OCI-LY3 (cell line): ENCODE measurements around the gene SECISBP2.

Source experiments
- H2AFZ ChIP-seq: fragments of 200-600, 300-600 bp; shearing (Covaris generic); 2 replicates; pipeline ENCODE4 v1.6.0; 2014; ENCODE audit warnings: antibody characterized with exemption, low read depth, low read length
- H3K27ac ChIP-seq: fragments of 200-600, 300-600 bp; sonication (generic); 2 replicates; pipeline ENCODE4 v1.5.1; 2014; ENCODE audit warnings: mild to moderate bottlenecking, low read length, moderate library complexity, mixed read lengths
- H3K27me3 ChIP-seq: fragments of 200-600, 300-600 bp; sonication (generic); 2 replicates; pipeline ENCODE4 v1.6.1; 2014; ENCODE audit warnings: low read depth, low read length, mixed read lengths
- H3K36me3 ChIP-seq: fragments of 200-600, 300-600 bp; sonication (generic); replicated peaks from 2 replicates; pipeline ENCODE3; 2014; ENCODE audit warnings: low read depth, low read length, mixed read lengths
- H3K4me1 ChIP-seq: fragments of 300-600, 200-600 bp; sonication (generic); 2 replicates; pipeline ENCODE4 v1.6.1; 2014; ENCODE audit warnings: low read length, mixed read lengths
- H3K4me2 ChIP-seq: fragments of 200-600, 300-600 bp; sonication (generic); 2 replicates; pipeline ENCODE4 v1.6.1; 2014; ENCODE audit warnings: low read length, mixed read lengths
- H3K4me3 ChIP-seq: fragments of 300-600, 200-600 bp; sonication (generic); 2 replicates; pipeline ENCODE4 v1.5.1; 2014; ENCODE audit warnings: antibody characterized with exemption, mild to moderate bottlenecking, low read length, moderate library complexity
- H3K79me2 ChIP-seq: fragments of 300-600, 200-600 bp; shearing (Covaris generic); 2 replicates; pipeline ENCODE4 v1.6.1; 2014; ENCODE audit warnings: mild to moderate bottlenecking, low read length, mixed read lengths
- H3K9ac ChIP-seq: fragments of 300-600, 200-600 bp; shearing (Covaris generic); 2 replicates; pipeline ENCODE4 v1.6.0; 2014; ENCODE audit warnings: mild to moderate bottlenecking, low read length, moderate library complexity
- H3K9me3 ChIP-seq: fragments of 200-600, 300-600 bp; shearing (Covaris generic); 2 replicates; pipeline ENCODE4 v1.6.1; 2014; ENCODE audit warnings: low read length, mixed read lengths; ENCODE audit not compliant: insufficient read depth
- H4K20me1 ChIP-seq: fragments of 200-600, 300-600 bp; sonication (generic); 2 replicates; pipeline ENCODE4 v1.6.1; 2016; ENCODE audit warnings: low read length, mixed read lengths; ENCODE audit not compliant: insufficient read depth
- CTCF ChIP-seq: fragments of 200-600, 300-600 bp; sonication (generic); IDR thresholded peaks from 2 replicates; pipeline ENCODE4 v1.5.1; 2014; ENCODE audit warnings: antibody characterized with exemption, low read length, low read depth
- EZH2phosphoT487 ChIP-seq: fragments of 200-600 bp; shearing (Covaris generic); IDR thresholded peaks from 2 replicates; pipeline ENCODE4 v1.6.1; 2018; ENCODE audit warnings: antibody characterized with exemption, mixed run types, low read depth

Gene SECISBP2

GRCh38 chr9:89361031-89361430 is 42.7 kb downstream of the SECISBP2 start:
- Histone ChIP-seq H4K20me1 (no peaks in the 10 kb centered on the region), H3K4me1 (no peaks in the 10 kb centered on the region), H3K27ac (no peak overlapping the region), H3K9ac (no peak overlapping the region), H3K27me3 (no peaks in the 10 kb centered on the region), H2AFZ (no peak overlapping the region), H3K4me3 (no peak overlapping the region), H3K4me2 (no peak overlapping the region), H3K9me3 (no peaks in the 10 kb centered on the region), H3K36me3 (peaks cover 51% of the 10 kb centered on the region), H3K79me2 (no peaks in the 10 kb centered on the region)
- TF ChIP-seq CTCF (no peak), EZH2phosphoT487 (no peak)

- Histone ChIP-seq H3K36me3 (peaks cover 48% of the 10 kb centered on the region), H3K27me3 (no peaks in the 10 kb centered on the region), H4K20me1 (no peaks in the 10 kb centered on the region), H3K79me2 (no peaks in the 10 kb centered on the region), H3K4me2 (no peak overlapping the region), H2AFZ (no peak overlapping the region), H3K9me3 (no peaks in the 10 kb centered on the region), H3K4me3 (no peak overlapping the region), H3K9ac (no peak overlapping the region), H3K4me1 (no peaks in the 10 kb centered on the region), H3K27ac (no peak overlapping the region)
- TF ChIP-seq CTCF: no peak
- no peak for TF ChIP-seq EZH2phosphoT487
Observed at GRCh38 chr9:89361816-89362646, 43.7 kb downstream of the SECISBP2 start.

- H3K27ac ChIP-seq: no peak overlapping the region
- TF ChIP-seq EZH2phosphoT487 (no peak), CTCF (no peak)
- H2AFZ ChIP-seq: no peak overlapping the region
- no peak overlapping the region for H3K4me2 ChIP-seq
- peaks cover 43% of the 10 kb centered on the region for H3K36me3 ChIP-seq
- H4K20me1 ChIP-seq: no peaks in the 10 kb centered on the region
- no peak overlapping the region for H3K4me3 ChIP-seq
- H3K9ac ChIP-seq: no peak overlapping the region
- no peaks in the 10 kb centered on the region for H3K27me3 ChIP-seq
- no peaks in the 10 kb centered on the region for H3K79me2 ChIP-seq
- no peaks in the 10 kb centered on the region for H3K9me3 ChIP-seq
- H3K4me1 ChIP-seq: no peaks in the 10 kb centered on the region
Observed at GRCh38 chr9:89362647-89363310, 44.5 kb downstream of the SECISBP2 start.

- peaks cover 39% of the 10 kb centered on the region for H3K36me3 ChIP-seq
- H3K79me2 ChIP-seq: no peaks in the 10 kb centered on the region
- H3K9me3 ChIP-seq: no peaks in the 10 kb centered on the region
- H3K9ac ChIP-seq: no peak overlapping the region
- no peak overlapping the region for H3K27ac ChIP-seq
- H2AFZ ChIP-seq: no peak overlapping the region
- no peaks in the 10 kb centered on the region for H3K27me3 ChIP-seq
- TF ChIP-seq EZH2phosphoT487 (no peak), CTCF (no peak)
- no peak overlapping the region for H3K4me2 ChIP-seq
- H4K20me1 ChIP-seq: no peaks in the 10 kb centered on the region
- H3K4me3 ChIP-seq: no peak overlapping the region
- H3K4me1 ChIP-seq: no peaks in the 10 kb centered on the region
Observed at GRCh38 chr9:89363311-89363670, 45.0 kb downstream of the SECISBP2 start.
